ENCODE results near the gene PHTF2.

- no peak for TF ChIP-seq POLR2A (IDR thresholded peaks at IDR 0.05)
- TF ChIP-seq CTCF (IDR thresholded peaks at IDR 0.05) = no peak
Measured at GRCh38 chr7:77866370-77866769, 67.8 kb downstream of the PHTF2 start.
